HepG2 (cell line): ENCODE data around the gene MECR. TPM values are rescaled to one million over a fixed set of nuclear protein-coding genes. Genes with fewer than 3 reads are reported as not detected.

Experiments
- ADNP ChIP-seq: sonication (generic); formaldehyde crosslinking; IDR thresholded peaks from 2 replicates; pipeline ENCODE4 v1.4.0; 2020; ENCODE audit warnings: missing genetic modification reagents
- ARHGAP35 ChIP-seq: sonication (generic); formaldehyde crosslinking; IDR thresholded peaks from 2 replicates; pipeline ENCODE4 v1.9.0; 2022; ENCODE audit warnings: mild to moderate bottlenecking, inconsistent platforms, moderate library complexity, missing genetic modification reagents, borderline replicate concordance
- ASH2L ChIP-seq: fragments of 300-600, 200-600 bp; sonication (generic); IDR thresholded peaks from 2 replicates; pipeline ENCODE4 v1.7.0; 2017; ENCODE audit warnings: low read depth, mild to moderate bottlenecking, moderate library complexity, mixed read lengths, low read length; ENCODE audit not compliant: insufficient read length
- ATF7-NPFF ChIP-seq: sonication (generic); formaldehyde crosslinking; IDR thresholded peaks from 2 replicates; pipeline ENCODE4 v1.8.1; 2023; ENCODE audit warnings: mild to moderate bottlenecking, low read depth, missing genetic modification reagents, moderate library complexity
- BCL3 ChIP-seq: sonication (generic); formaldehyde crosslinking; IDR thresholded peaks from 2 replicates; pipeline ENCODE4 v1.5.1; 2020; ENCODE audit warnings: mild to moderate bottlenecking, missing genetic modification reagents, moderate library complexity
- DNMT1 ChIP-seq: sonication (generic); formaldehyde crosslinking; IDR thresholded peaks from 2 replicates; pipeline ENCODE4 v1.5.1; 2020; ENCODE audit warnings: mild to moderate bottlenecking, missing genetic modification reagents
- EEA1 ChIP-seq: sonication (generic); formaldehyde crosslinking; IDR thresholded peaks from 2 replicates; pipeline ENCODE4 v1.5.1; 2020; ENCODE audit warnings: mild to moderate bottlenecking, missing genetic modification reagents, borderline replicate concordance
- HDAC2 ChIP-seq: sonication (generic); formaldehyde crosslinking; IDR thresholded peaks from 2 replicates; pipeline ENCODE4 v1.4.0; 2020; ENCODE audit warnings: missing genetic modification reagents
- HMGA1 ChIP-seq: sonication (generic); formaldehyde crosslinking; conservative IDR thresholded peaks from 2 replicates; pipeline ENCODE4 v1.4.0; 2020; ENCODE audit warnings: missing genetic modification reagents
- HOMEZ ChIP-seq: IDR thresholded peaks from 2 replicates; pipeline ENCODE4 v1.6.1; 2016; ENCODE audit warnings: low read depth
- KDM5B ChIP-seq: sonication (generic); formaldehyde crosslinking; IDR thresholded peaks from 2 replicates; pipeline ENCODE4 v1.4.0; 2020; ENCODE audit warnings: missing genetic modification reagents, mild to moderate bottlenecking, borderline replicate concordance
- MXI1 ChIP-seq: IDR thresholded peaks from 3 replicates; pipeline ENCODE4 v1.6.1; 2012; ENCODE audit warnings: low read depth, low read length, inconsistent platforms, borderline replicate concordance
- NR3C1 ChIP-seq: sonication (generic); formaldehyde crosslinking; IDR thresholded peaks from 2 replicates; pipeline ENCODE4 v1.4.0; 2020; ENCODE audit warnings: missing genetic modification reagents
- PHF5A ChIP-seq: IDR thresholded peaks from one replicate; pipeline ENCODE4 v1.6.1; 2018; ENCODE audit warnings: low read depth, missing genetic modification reagents; ENCODE audit not compliant: unreplicated experiment
- RBFOX2 ChIP-seq: fragments of 200-400 bp; formaldehyde crosslinking; IDR thresholded peaks from 2 replicates; pipeline ENCODE4 v1.6.1; 2017; ENCODE audit warnings: low read depth, mild to moderate bottlenecking, low read length
- SRSF9 ChIP-seq: fragments of 200-400 bp; formaldehyde crosslinking; IDR thresholded peaks from 2 replicates; pipeline ENCODE4 v1.6.1; 2018; ENCODE audit warnings: borderline replicate concordance, mild to moderate bottlenecking, low read depth, low read length; ENCODE audit not compliant: insufficient read depth, poor library complexity, severe bottlenecking
- ZNF30 ChIP-seq: sonication (generic); formaldehyde crosslinking; IDR thresholded peaks from 2 replicates; pipeline ENCODE4 v1.5.0; 2020; ENCODE audit warnings: mild to moderate bottlenecking, missing genetic modification reagents
- ZNF326 ChIP-seq: sonication (generic); formaldehyde crosslinking; IDR thresholded peaks from 2 replicates; pipeline ENCODE4 v1.4.0; 2020; ENCODE audit warnings: missing genetic modification reagents, borderline replicate concordance
- ZNF382 ChIP-seq: sonication (generic); formaldehyde crosslinking; IDR thresholded peaks from 2 replicates; pipeline ENCODE4 v1.5.0; 2020; ENCODE audit warnings: missing genetic modification reagents, mild to moderate bottlenecking, borderline replicate concordance
- ZNF432 ChIP-seq: sonication (generic); formaldehyde crosslinking; IDR thresholded peaks from 2 replicates; pipeline ENCODE4 v1.5.0; 2020; ENCODE audit warnings: missing genetic modification reagents, mild to moderate bottlenecking, borderline replicate concordance
- ZNF550 ChIP-seq: sonication (generic); formaldehyde crosslinking; IDR thresholded peaks from 2 replicates; pipeline ENCODE4 v1.4.0; 2020; ENCODE audit warnings: mild to moderate bottlenecking, missing genetic modification reagents, borderline replicate concordance
- ZNF552 ChIP-seq: sonication (generic); formaldehyde crosslinking; IDR thresholded peaks from 2 replicates; pipeline ENCODE4 v1.9.0; 2022; ENCODE audit warnings: missing genetic modification reagents, mild to moderate bottlenecking, borderline replicate concordance
- ZNF562 ChIP-seq: sonication (generic); formaldehyde crosslinking; IDR thresholded peaks from 2 replicates; pipeline ENCODE4 v1.8.0; 2022; ENCODE audit warnings: missing genetic modification reagents, borderline replicate concordance
- ZNF577 ChIP-seq: sonication (generic); formaldehyde crosslinking; IDR thresholded peaks from 2 replicates; pipeline ENCODE4 v1.4.0; 2020; ENCODE audit warnings: mild to moderate bottlenecking, low read depth, missing genetic modification reagents, borderline replicate concordance
- ZNF678 ChIP-seq: sonication (generic); formaldehyde crosslinking; IDR thresholded peaks from 2 replicates; pipeline ENCODE4 v1.4.0; 2020; ENCODE audit warnings: mild to moderate bottlenecking, missing genetic modification reagents
- ZNF703 ChIP-seq: sonication (generic); formaldehyde crosslinking; IDR thresholded peaks from 2 replicates; pipeline ENCODE4 v1.5.1; 2020; ENCODE audit warnings: missing genetic modification reagents, mild to moderate bottlenecking, moderate library complexity, borderline replicate concordance
- ZNF772 ChIP-seq: sonication (generic); formaldehyde crosslinking; IDR thresholded peaks from 2 replicates; pipeline ENCODE4 v1.5.0; 2020; ENCODE audit warnings: mild to moderate bottlenecking, missing genetic modification reagents
- polyA plus RNA-seq, 8 experiments: library from polyadenylated mRNA; depleted of rRNA in 3 of 8; stranded (reverse) in 7 of 8; unstranded in 1 of 8; fragments of >200 nt; fragmentation: Illumina TruSeq in 4 of 8; extraction: Trizol in 4 of 8; gene quantifications; 2 replicates each; pipeline versions ENCODE4 v1.2.1 to v1.2.3, GENCODE V29; 2011 to 2016; ENCODE audit warnings: low read depth in 4 of 8, missing spikeins in 1 of 8, mixed read lengths in 1 of 8; ENCODE audit not compliant: insufficient read depth in 1 of 8
- total RNA-seq, 5 experiments: library from RNA; depleted of rRNA; stranded (reverse); fragments of >200 nt; fragmentation: Illumina TruSeq; extraction: Trizol; gene quantifications; 2 replicates each; pipeline ENCODE4 v1.2.3, GENCODE V29; 2016; ENCODE audit warnings: low read depth in 1 of 5

MECR gene
- total and polyA plus RNA-seq, 2 of the 13 experiments (the other 11 are each of a cell fraction or from before 2014, with no cell fraction given): 18.8 to 24.9 TPM

- TF ChIP-seq DNMT1 (CRISPR knock-in tag): peak; percentile 92; the same call in 1 of the 2 replicates
- 0 out of 2 replicates have a peak, but pooled peaks have one; percentile 68 for TF ChIP-seq ZNF326 (CRISPR knock-in tag)
- TF ChIP-seq BCL3 (CRISPR knock-in tag): peak; percentile 98
- TF ChIP-seq ZNF550 (CRISPR knock-in tag): no peak
- peak; percentile 90 for TF ChIP-seq ASH2L
- no peak for TF ChIP-seq ADNP
- no peak for TF ChIP-seq ZNF382 (CRISPR knock-in tag)
- peak; percentile 85 for TF ChIP-seq ATF7-NPFF (CRISPR knock-in tag)
- peak; percentile 99 for TF ChIP-seq RBFOX2
- peak; percentile 49; the same call in 1 of the 2 replicates for TF ChIP-seq ZNF772 (CRISPR knock-in tag)
- TF ChIP-seq ARHGAP35 (CRISPR knock-in tag): peak; percentile 79; the same call in 1 of the 2 replicates
- TF ChIP-seq EEA1 (CRISPR knock-in tag): no peak
- peak; percentile 70 for TF ChIP-seq PHF5A (CRISPR knock-in tag)
- no peak for TF ChIP-seq NR3C1
- no peak for TF ChIP-seq ZNF562
- no peak for TF ChIP-seq SRSF9
- peak; percentile 88; the same call in 1 of the 2 replicates for TF ChIP-seq HOMEZ (CRISPR knock-in tag)
- 0 out of 2 replicates have a peak, but pooled peaks have one; percentile 66 for TF ChIP-seq ZNF577
- TF ChIP-seq ZNF552 (CRISPR knock-in tag): no peak; the same call in 1 of the 2 replicates
- TF ChIP-seq ZNF678 (CRISPR knock-in tag): no peak
- no peak for TF ChIP-seq ZNF30 (CRISPR knock-in tag)
- no peak; the same call in 1 of the 2 replicates for TF ChIP-seq ZNF703 (CRISPR knock-in tag)
- peak; percentile 85 for TF ChIP-seq KDM5B (CRISPR knock-in tag)
- TF ChIP-seq HDAC2 (CRISPR knock-in tag): peak; percentile 83
- no peak for TF ChIP-seq HMGA1 (CRISPR knock-in tag)
- peak; percentile 74; the same call in 1 of the 3 replicates for TF ChIP-seq MXI1
- no peak for TF ChIP-seq ZNF432 (CRISPR knock-in tag)
These were observed 49.1 kb downstream of the MECR start, which contains the start of gene SRSF4 (continued) for GRCh38 chr1:29181413-29182225.
